HCT116 (cell line): Measurements from ENCODE around the gene TRIM38. TPM values are rescaled to one million over a fixed set of nuclear protein-coding genes. Genes with fewer than 3 reads are reported as not detected.

Experiments used
- ATAC-seq: fragments of 200-7000 bp; cut with Tn5 transposase; 2 replicates; pipeline ENCODE4 v1.9.1; 2020; ENCODE audit warnings: mild to moderate bottlenecking, moderate library complexity
- BruUV-seq: library from RNA; stranded (reverse); fragments of 400-500 nt; replicated peaks from 2 replicates; lab custom pipeline; 2021; lab: Mats Ljungman, UMichigan
- CTCF ChIA-PET: fragments of 300-600 bp; sonication (Branson Sonifier 250); formaldehyde crosslinking; loops from one replicate; lab custom pipeline; 2021; ENCODE audit warnings: antibody characterized with exemption; lab: Charles Lee
- POLR2A ChIA-PET: fragments of 300-600, 350-600 bp; sonication (Branson Sonifier 250); formaldehyde crosslinking; loops from one replicate; lab custom pipeline; 2021; ENCODE audit warnings: antibody characterized with exemption; lab: Charles Lee
- RAD21 ChIA-PET, 2 experiments: fragments of 300-600 bp; sonication (Branson Sonifier 250); formaldehyde crosslinking; loops; one replicate each; lab custom pipeline; 2023; ENCODE audit warnings: low total read pairs in 2 of 2; ENCODE audit not compliant: uncharacterized antibody in 2 of 2, unreplicated experiment in 2 of 2, low non-redundant PET in 1 of 2; lab: Charles Lee
- DNase-seq: peaks from one replicate; pipeline ENCODE4 v3.0.0-alpha.2; 2010; ENCODE audit warnings: low read depth, low spot score
- H2AFZ ChIP-seq: fragments of 200-600 bp; shearing (Covaris generic), sonication (generic); 2 replicates; pipeline ENCODE4 v1.6.1; 2017; ENCODE audit warnings: low read depth, mixed run types, mixed read lengths, antibody characterized with exemption, low read length; ENCODE audit not compliant: poor library complexity, severe bottlenecking
- H3K27ac ChIP-seq: 2 replicates; pipeline ENCODE4 v1.5.1; 2012; ENCODE audit warnings: low read depth, low read length
- H3K27me3 ChIP-seq: fragments of 200-600 bp; sonication (generic); 2 replicates; pipeline ENCODE4 v1.6.1; 2016; ENCODE audit warnings: mixed run types, low read length, mixed read lengths; ENCODE audit not compliant: insufficient read depth
- H3K36me3 ChIP-seq, 2 experiments: fragments of 200-500 bp in 1 of 2; fragments of 200-600 bp in 1 of 2; sonication (Bioruptor generic) in 1 of 2; sonication (generic) in 1 of 2; 2 replicates each; pipeline versions ENCODE4 v1.5.1 to v1.6.1; 2014 to 2016; ENCODE audit warnings: low read length in 2 of 2, inconsistent platforms in 1 of 2, mixed read lengths in 1 of 2, mixed run types in 1 of 2; ENCODE audit not compliant: insufficient read depth in 2 of 2, control insufficient read depth in 1 of 2
- H3K4me1 ChIP-seq, 2 experiments: fragments of 200-600 bp in 1 of 2; sonication (generic) in 1 of 2; 2 replicates each; pipeline versions ENCODE4 v1.5.1 to v1.6.1; 2012 to 2017; ENCODE audit warnings: low read length in 2 of 2, inconsistent platforms in 1 of 2, mild to moderate bottlenecking in 1 of 2, mixed read lengths in 1 of 2, mixed run types in 1 of 2, moderate library complexity in 1 of 2; ENCODE audit not compliant: insufficient read depth in 2 of 2, control insufficient read depth in 1 of 2
- H3K4me2 ChIP-seq: fragments of 200-600 bp; sonication (generic); 2 replicates; pipeline ENCODE4 v1.6.1; 2017; ENCODE audit warnings: mixed run types, low read length, mixed read lengths
- H3K4me3 ChIP-seq, 2 experiments: fragments of 200-600 bp in 1 of 2; sonication (generic) in 1 of 2; replicated peaks in 1 of 2; 2 replicates each; pipeline ENCODE4 v1.5.1; 2011 to 2016; ENCODE audit warnings: low read length in 2 of 2, control low read depth in 1 of 2, low read depth in 1 of 2, mild to moderate bottlenecking in 1 of 2, mixed read lengths in 1 of 2, mixed run types in 1 of 2
- H3K79me2 ChIP-seq: fragments of 200-600 bp; sonication (generic); 2 replicates; pipeline ENCODE4 v1.6.1; 2017; ENCODE audit warnings: mild to moderate bottlenecking, mixed run types, low read length, moderate library complexity, mixed read lengths; ENCODE audit not compliant: insufficient read depth
- H3K9ac ChIP-seq: fragments of 200-600 bp; sonication (generic); 2 replicates; pipeline ENCODE4 v1.6.1; 2016; ENCODE audit warnings: low read length, mixed read lengths
- H3K9me2 ChIP-seq: fragments of 200-600 bp; sonication (generic), shearing (Covaris generic); 2 replicates; pipeline ENCODE4 v1.6.1; 2017; ENCODE audit warnings: mixed run types, mild to moderate bottlenecking, moderate library complexity; ENCODE audit not compliant: insufficient read depth
- H3K9me3 ChIP-seq, 2 experiments: fragments of 200-500 bp in 1 of 2; fragments of 200-600 bp in 1 of 2; sonication (Bioruptor generic) in 1 of 2; sonication (generic) in 1 of 2; 2 replicates each; pipeline ENCODE4 v1.6.1; 2014 to 2017; ENCODE audit warnings: low read length in 2 of 2, mixed read lengths in 2 of 2, inconsistent platforms in 1 of 2, low read depth in 1 of 2, mild to moderate bottlenecking in 1 of 2, mixed run types in 1 of 2, moderate library complexity in 1 of 2; ENCODE audit not compliant: control insufficient read depth in 1 of 2, insufficient read depth in 1 of 2
- H4K20me1 ChIP-seq: fragments of 200-600 bp; sonication (generic), shearing (Covaris generic); 2 replicates; pipeline ENCODE4 v1.6.1; 2017; ENCODE audit warnings: mixed run types, mild to moderate bottlenecking, moderate library complexity; ENCODE audit not compliant: insufficient read depth
- ATF3 ChIP-seq: IDR thresholded peaks from 2 replicates; pipeline ENCODE4 v1.6.1; 2012
- CBX3 ChIP-seq: IDR thresholded peaks from 2 replicates; pipeline ENCODE4 v1.6.1; 2012; ENCODE audit warnings: low read depth
- EGR1 ChIP-seq: IDR thresholded peaks from 2 replicates; pipeline ENCODE4 v1.6.1; 2012; ENCODE audit warnings: low read depth
- ELF1 ChIP-seq: IDR thresholded peaks from 2 replicates; pipeline ENCODE4 v1.6.1; 2012; ENCODE audit warnings: low read depth, borderline replicate concordance
- EZH2phosphoT487 ChIP-seq: fragments of 200-600 bp; IDR thresholded peaks from 2 replicates; pipeline ENCODE4 v1.6.1; 2018; ENCODE audit warnings: antibody characterized with exemption, borderline replicate concordance
- RAD21 ChIP-seq: IDR thresholded peaks from 2 replicates; pipeline ENCODE4 v1.6.1; 2012; ENCODE audit warnings: low read depth, mild to moderate bottlenecking
- SIN3A ChIP-seq: IDR thresholded peaks from 2 replicates; pipeline ENCODE4 v1.6.1; 2012; ENCODE audit warnings: low read depth
- SP1 ChIP-seq: IDR thresholded peaks from 2 replicates; pipeline ENCODE4 v1.6.1; 2012; ENCODE audit warnings: low read depth
- SRF ChIP-seq: IDR thresholded peaks from 2 replicates; pipeline ENCODE4 v1.6.1; 2012; ENCODE audit warnings: low read depth
- TCF7L2 ChIP-seq: IDR thresholded peaks from 2 replicates; pipeline ENCODE4 v1.7.0; 2011; ENCODE audit warnings: borderline replicate concordance, inconsistent platforms; ENCODE audit not compliant: insufficient read depth, insufficient read length; ENCODE audit errors: extremely low read depth
- YY1 ChIP-seq: IDR thresholded peaks from 2 replicates; pipeline ENCODE4 v1.6.1; 2011; ENCODE audit warnings: low read length, low read depth, moderate library complexity, mild to moderate bottlenecking; ENCODE audit not compliant: insufficient replicate concordance; ENCODE audit errors: extremely low read depth
- ZBTB33 ChIP-seq: IDR thresholded peaks from 2 replicates; pipeline ENCODE4 v1.6.1; 2011; ENCODE audit warnings: mild to moderate bottlenecking, low read length, moderate library complexity; ENCODE audit not compliant: insufficient replicate concordance; ENCODE audit errors: extremely low read depth
- ZFX ChIP-seq: fragments of 450-650 bp; IDR thresholded peaks from 2 replicates; pipeline ENCODE4 v1.6.1; 2017
- ZNF274 ChIP-seq: fragments of 200-500 bp; sonication (Bioruptor generic); IDR thresholded peaks from 2 replicates; pipeline ENCODE4 v1.6.1; 2014; ENCODE audit warnings: mild to moderate bottlenecking, low read depth, low read length, inconsistent platforms
- intact Hi-C: fragments of 100-400 bp; cut with micrococcal nuclease; formaldehyde crosslinking; loops from 2 replicates; pipeline ENCODE4 v1.10.0; 2022
- total RNA-seq: library from RNA; stranded (reverse); gene quantifications from one replicate; pipeline ENCODE4 v1.2.1, GENCODE V29; 2021; ENCODE audit not compliant: unreplicated experiment
- TF ChIP-seq, protein P1 (sequence below), 3 experiments: fragments of 200-600 bp in 1 of 3; sonication (generic) in 1 of 3; IDR thresholded peaks in 2 of 3; conservative IDR thresholded peaks in 1 of 3; 2 replicates each; pipeline ENCODE4 v1.5.1; 2012 to 2017; ENCODE audit warnings: low read depth in 2 of 3, low read length in 2 of 3, antibody characterized with exemption in 1 of 3, borderline replicate concordance in 1 of 3, control low read depth in 1 of 3, mild to moderate bottlenecking in 1 of 3, mixed read lengths in 1 of 3, mixed run types in 1 of 3, moderate library complexity in 1 of 3; ENCODE audit not compliant: insufficient read depth in 1 of 3

Gene TRIM38
- total RNA-seq, 1 experiment from 2014 or later = 9.6 TPM

DNA sequence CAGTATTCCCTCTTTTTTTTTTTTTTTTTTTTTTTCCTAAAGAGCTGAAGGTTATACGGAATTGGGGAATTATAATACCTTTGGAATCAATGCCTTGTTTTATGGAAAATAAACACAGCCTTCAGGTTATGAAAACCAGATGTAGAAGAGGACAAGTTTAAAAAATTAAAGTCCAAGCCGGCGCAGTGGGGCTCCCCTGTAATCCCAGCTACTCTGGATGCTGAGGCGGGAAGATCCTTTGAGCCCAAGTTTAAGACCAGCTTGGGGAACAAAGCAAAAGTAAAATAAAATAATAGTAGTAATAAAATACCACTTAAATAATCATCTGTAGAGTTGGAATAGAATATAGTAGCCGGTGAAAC, 57.3 kb downstream of the TRIM38 start:
- ATAC-seq (no peak), DNase-seq (no peak)
- Histone ChIP-seq H2AFZ (peak overlapping the region; percentile 46), H3K4me3 (peak overlapping the region in 1 of 2 experiments; percentile 81; a peak in 1 of 4 replicates), H3K9me3 (no peaks in the 10 kb centered on the region), H3K4me1 (peaks cover 12 to 41% of the 10 kb centered on the region in 2 experiments), H3K27me3 (no peaks in the 10 kb centered on the region), H3K36me3 (no peaks in the 10 kb centered on the region), H3K9me2 (no peaks in the 10 kb centered on the region), H3K27ac (peak overlapping the region; percentile 93), H3K79me2 (no peaks in the 10 kb centered on the region), H3K4me2 (peak overlapping the region; percentile 94), H3K9ac (no peak overlapping the region), H4K20me1 (no peaks in the 10 kb centered on the region)
- RAD21 ChIA-PET = no interaction called here
- POLR2A ChIA-PET = interaction anchor here (0.5 to 6.0 kb wide), 31 partner anchors 9 to 1873 kb away, joined by 3 to 227 read pairs (median 5); partner anchors contain the start of genes HFE and TRIM38
- CTCF ChIA-PET = interaction anchor here (1.7 kb wide), 1 partner anchor 26 kb away, joined by 3 read pairs; no protein-coding TSS in a partner anchor
- TF ChIP-seq TCF7L2 (no peak), EZH2phosphoT487 (no peak), ZBTB33 (no peak), RAD21 (no peak), SP1 (no peak), ATF3 (no peak), SIN3A (no peak), CBX3 (no peak), SRF (no peak), ZFX (no peak), YY1 (no peak), ZNF274 (no peak), EGR1 (no peak), ELF1 (no peak)
- TF ChIP-seq, protein P1, sequence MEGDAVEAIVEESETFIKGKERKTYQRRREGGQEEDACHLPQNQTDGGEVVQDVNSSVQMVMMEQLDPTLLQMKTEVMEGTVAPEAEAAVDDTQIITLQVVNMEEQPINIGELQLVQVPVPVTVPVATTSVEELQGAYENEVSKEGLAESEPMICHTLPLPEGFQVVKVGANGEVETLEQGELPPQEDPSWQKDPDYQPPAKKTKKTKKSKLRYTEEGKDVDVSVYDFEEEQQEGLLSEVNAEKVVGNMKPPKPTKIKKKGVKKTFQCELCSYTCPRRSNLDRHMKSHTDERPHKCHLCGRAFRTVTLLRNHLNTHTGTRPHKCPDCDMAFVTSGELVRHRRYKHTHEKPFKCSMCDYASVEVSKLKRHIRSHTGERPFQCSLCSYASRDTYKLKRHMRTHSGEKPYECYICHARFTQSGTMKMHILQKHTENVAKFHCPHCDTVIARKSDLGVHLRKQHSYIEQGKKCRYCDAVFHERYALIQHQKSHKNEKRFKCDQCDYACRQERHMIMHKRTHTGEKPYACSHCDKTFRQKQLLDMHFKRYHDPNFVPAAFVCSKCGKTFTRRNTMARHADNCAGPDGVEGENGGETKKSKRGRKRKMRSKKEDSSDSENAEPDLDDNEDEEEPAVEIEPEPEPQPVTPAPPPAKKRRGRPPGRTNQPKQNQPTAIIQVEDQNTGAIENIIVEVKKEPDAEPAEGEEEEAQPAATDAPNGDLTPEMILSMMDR (IDR thresholded peaks at IDR 0.05 in 2 of 3, conservative IDR thresholded peaks at IDR 0.05 in 1 of 3; ENCODE audit: borderline replicate concordance in 1 of 3, insufficient read depth in 1 of 3, low read depth in 2 of 3, low read length in 2 of 3) = no peak
- intact Hi-C loops = no loop called here
- BruUV-seq = no TSS peak
